Activated CD8-positive, alpha-beta T cell treated with anti-CD3 and anti-CD28 coated beads for 36 hours (primary cell): ENCODE data around the gene KCNA10. TPM values are rescaled to one million over a fixed set of nuclear protein-coding genes. Genes with fewer than 3 reads are reported as not detected.

Source experiments
- ATAC-seq: fragments of 200-7000 bp; cut with Tn5 transposase; one replicate; pipeline ENCODE4 v1.10.0; 2021; ENCODE audit warnings: mild to moderate bottlenecking, moderate library complexity
- CTCF ChIA-PET: fragments of 350-600 bp; sonication (Branson Sonifier 250); formaldehyde crosslinking; loops from one replicate; lab custom pipeline; 2021; ENCODE audit warnings: antibody characterized with exemption; lab: Charles Lee
- POLR2A ChIA-PET: fragments of 350-600 bp; sonication (Branson Sonifier 250); formaldehyde crosslinking; loops from one replicate; lab custom pipeline; 2021; ENCODE audit warnings: antibody characterized with exemption; lab: Charles Lee
- DNase-seq: peaks from one replicate; pipeline ENCODE4 v3.0.0-alpha.2; 2020
- H3K27ac Mint-ChIP-seq: one replicate; pipeline ENCODE4 v1.8.0; 2021; ENCODE audit warnings: mild to moderate bottlenecking, mixed read lengths
- H3K27me3 Mint-ChIP-seq: one replicate; pipeline ENCODE4 v1.8.0; 2021; ENCODE audit warnings: mixed read lengths
- H3K36me3 Mint-ChIP-seq: one replicate; pipeline ENCODE4 v1.8.0; 2021; ENCODE audit warnings: low read depth, mixed read lengths
- H3K4me1 Mint-ChIP-seq: one replicate; pipeline ENCODE4 v1.8.0; 2021; ENCODE audit warnings: low read depth, mixed read lengths
- H3K4me3 Mint-ChIP-seq: one replicate; pipeline ENCODE4 v1.8.0; 2021; ENCODE audit warnings: mild to moderate bottlenecking, moderate library complexity, mixed read lengths
- H3K9me3 Mint-ChIP-seq: one replicate; pipeline ENCODE4 v1.8.0; 2021; ENCODE audit warnings: mixed read lengths
- CTCF ChIP-seq: fragments of 200-600 bp; IDR thresholded peaks from one replicate; pipeline ENCODE4 v1.8.0; 2022; ENCODE audit warnings: antibody characterized with exemption, mild to moderate bottlenecking
- intact Hi-C: fragments of 100-400 bp; cut with micrococcal nuclease; formaldehyde crosslinking; loops from one replicate; pipeline ENCODE4 v1.10.0; 2022
- total RNA-seq, 2 experiments: library from RNA; stranded (reverse); gene quantifications; one replicate each; pipeline ENCODE4 v1.2.3, GENCODE V29; 2021

The KCNA10 gene
- total RNA-seq, 2 experiments from 2014 or later, result not detected

GRCh38 chr1:110540891-110541685 is 22.1 kb upstream of the KCNA10 start:
- intact Hi-C loops, result no loop called here
- no peak overlapping the region for H3K4me3 Mint-ChIP-seq
- ATAC-seq, result no peak
- POLR2A ChIA-PET, result no interaction called here
- DNase-seq, result no peak
- H3K9me3 Mint-ChIP-seq, result no peaks in the 10 kb centered on the region
- H3K4me1 Mint-ChIP-seq, result no peaks in the 10 kb centered on the region
- H3K36me3 Mint-ChIP-seq, result no peaks in the 10 kb centered on the region
- H3K27ac Mint-ChIP-seq, result no peak overlapping the region
- CTCF ChIA-PET, result interaction anchor here (0.9 to 1.3 kb wide), 3 partner anchors 17 to 45 kb away, joined by 3 read pairs; no protein-coding TSS in a partner anchor
- no peak for TF ChIP-seq CTCF
- peaks cover 4% of the 10 kb centered on the region for H3K27me3 Mint-ChIP-seq

- Mint-ChIP-seq H3K4me3 (no peak overlapping the region), H3K4me1 (no peaks in the 10 kb centered on the region), H3K36me3 (no peaks in the 10 kb centered on the region), H3K27ac (no peak overlapping the region), H3K9me3 (no peaks in the 10 kb centered on the region), H3K27me3 (peaks cover 3% of the 10 kb centered on the region)
- DNase-seq, result no peak
- no peak for ATAC-seq
- no peak for TF ChIP-seq CTCF
- ChIA-PET CTCF (interaction anchor here (0.9 to 1.1 kb wide), 2 partner anchors 14 to 17 kb away, joined by 3 read pairs; no protein-coding TSS in a partner anchor), POLR2A (no interaction called here)
- intact Hi-C loops, result no loop called here
Measured at GRCh38 chr1:110538921-110539320, 19.9 kb upstream of the KCNA10 start.

- no peak overlapping the region for H3K27ac Mint-ChIP-seq
- DNase-seq (no peak), ATAC-seq (no peak)
- H3K27me3 Mint-ChIP-seq, result peaks cover 3% of the 10 kb centered on the region
- H3K4me3 Mint-ChIP-seq, result no peak overlapping the region
- POLR2A ChIA-PET, result no interaction called here
- H3K4me1 Mint-ChIP-seq, result no peaks in the 10 kb centered on the region
- intact Hi-C loops, result no loop called here
- no peak for TF ChIP-seq CTCF
- no peaks in the 10 kb centered on the region for H3K9me3 Mint-ChIP-seq
- H3K36me3 Mint-ChIP-seq, result no peaks in the 10 kb centered on the region
- CTCF ChIA-PET, result interaction anchor here (1.0 to 1.3 kb wide), 4 partner anchors 17 to 242 kb away, joined by 3 to 4 read pairs (median 3); partner anchors contain the start of gene KCNA2
Measured at GRCh38 chr1:110538075-110538474, 19.1 kb upstream of the KCNA10 start.

GRCh38 chr1:110535985-110536384 is 17.0 kb upstream of the KCNA10 start:
- CTCF ChIA-PET, result interaction anchor here (1.1 to 4.1 kb wide), 4 partner anchors 8 to 229 kb away, joined by 5 to 21 read pairs (median 8); no protein-coding TSS in a partner anchor
- Mint-ChIP-seq H3K4me3 (no peak overlapping the region), H3K27ac (no peak overlapping the region), H3K9me3 (no peaks in the 10 kb centered on the region), H3K27me3 (no peaks in the 10 kb centered on the region), H3K36me3 (no peaks in the 10 kb centered on the region), H3K4me1 (no peaks in the 10 kb centered on the region)
- no peak for TF ChIP-seq CTCF
- ATAC-seq (no peak), DNase-seq (no peak)
- intact Hi-C loops, result no loop called here
- POLR2A ChIA-PET, result no interaction called here

- Mint-ChIP-seq H3K27ac (no peak overlapping the region), H3K27me3 (peaks cover 2% of the 10 kb centered on the region), H3K36me3 (no peaks in the 10 kb centered on the region), H3K4me1 (no peaks in the 10 kb centered on the region), H3K9me3 (no peaks in the 10 kb centered on the region), H3K4me3 (no peak overlapping the region)
- ChIA-PET CTCF (interaction anchor here (0.6 to 4.1 kb wide), 10 partner anchors 9 to 248 kb away, joined by 3 to 21 read pairs (median 4); no protein-coding TSS in a partner anchor), POLR2A (no interaction called here)
- no peak for TF ChIP-seq CTCF
- DNase-seq (no peak), ATAC-seq (no peak)
- intact Hi-C loops, result no loop called here
Measured at GRCh38 chr1:110533230-110533629, 14.3 kb upstream of the KCNA10 start.
